GM18907 (cell line): Measurements from ENCODE around the gene ZNF627.
"Not testable (repeated sequence)": the region's sequence is repeated elsewhere in the genome, so short reads cannot be mapped to it uniquely, and the experiment has no call there.

ENCODE experiments used
- ATAC-seq: cut with Tn5 transposase; IDR thresholded peaks from one replicate; pipeline ENCODE4 v1.9.1; 2021; ENCODE audit warnings: mild to moderate bottlenecking, moderate library complexity; ENCODE audit not compliant: unreplicated experiment

The ZNF627 gene

DNA sequence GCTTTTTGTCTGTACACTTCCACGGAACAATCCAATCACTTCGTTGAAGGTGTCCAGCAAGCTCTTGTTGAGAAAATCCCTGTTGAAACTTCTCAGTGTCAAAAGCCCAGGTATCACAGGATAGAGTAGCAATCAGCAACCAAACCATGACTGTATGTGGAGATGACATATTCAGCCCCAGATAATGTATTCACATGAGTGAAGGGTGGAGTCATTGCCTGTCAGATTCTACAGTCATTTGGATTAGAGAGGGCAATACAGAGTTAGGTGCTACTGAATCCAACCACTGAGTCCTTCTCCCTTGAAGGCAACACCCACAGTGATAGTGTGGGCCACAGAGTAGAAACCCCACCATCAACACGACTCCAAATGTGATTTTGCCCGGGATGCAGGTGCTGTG, 23.3 kb downstream of the ZNF627 start:
- no peak for ATAC-seq

DNA sequence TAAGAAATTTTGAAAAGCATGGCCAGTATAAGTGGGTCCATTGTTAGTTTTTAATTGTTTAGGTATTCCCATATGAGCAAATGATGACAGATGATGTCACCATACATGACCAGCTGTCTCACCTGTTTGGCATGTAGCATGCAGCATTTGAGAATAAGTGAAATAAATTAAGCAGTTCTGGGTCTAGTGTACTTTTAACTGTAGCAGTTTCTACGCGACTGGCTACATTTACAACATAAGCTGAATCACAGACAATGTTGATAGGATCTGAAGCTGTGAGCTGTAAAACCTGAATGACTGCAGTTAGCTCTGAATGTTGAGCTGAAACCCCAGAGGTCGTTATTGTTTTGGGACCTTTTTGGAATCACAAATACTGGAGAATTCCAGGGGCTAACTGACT, 25.1 kb downstream of the ZNF627 start:
- ATAC-seq: not testable (repeated sequence)

DNA sequence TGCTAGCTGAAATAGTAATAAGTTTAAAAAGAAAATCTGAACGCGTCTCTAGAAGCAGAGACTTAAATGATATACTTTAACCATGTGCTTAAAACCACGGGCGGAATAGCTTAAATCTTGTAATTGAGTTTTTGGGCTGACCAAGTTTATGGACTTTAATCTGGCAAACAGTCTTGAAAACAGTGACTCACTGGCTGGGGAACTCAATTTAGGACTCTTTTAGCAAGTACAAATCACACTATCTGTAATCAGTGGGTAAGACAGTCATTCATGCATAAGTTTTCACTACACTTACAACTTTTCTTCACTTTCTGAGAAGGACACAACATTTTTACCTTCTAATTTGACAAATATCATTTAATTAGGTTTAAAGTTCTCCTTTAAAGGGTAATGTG, 26.8 kb downstream of the ZNF627 start:
- ATAC-seq: no peak

DNA sequence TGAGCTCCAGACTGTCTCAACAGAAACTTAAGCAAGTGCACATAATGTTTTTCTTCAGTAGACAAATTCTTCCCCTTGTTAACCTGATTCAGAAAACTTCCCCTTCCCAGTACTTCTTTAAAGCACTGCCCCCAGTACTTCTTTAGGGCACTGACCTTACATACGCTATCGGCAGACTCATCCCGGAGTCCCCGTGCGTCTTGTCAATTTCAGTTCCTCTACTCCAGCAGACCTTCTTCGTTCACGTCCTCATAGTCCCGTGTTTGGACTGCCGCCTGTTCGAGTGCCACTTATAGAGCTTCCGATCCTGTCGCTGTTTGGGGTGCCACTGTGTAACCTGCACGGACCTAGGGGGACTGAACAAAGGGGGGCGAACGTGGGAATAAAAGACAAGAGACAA, 29.0 kb downstream of the ZNF627 start:
- no peak for ATAC-seq

DNA sequence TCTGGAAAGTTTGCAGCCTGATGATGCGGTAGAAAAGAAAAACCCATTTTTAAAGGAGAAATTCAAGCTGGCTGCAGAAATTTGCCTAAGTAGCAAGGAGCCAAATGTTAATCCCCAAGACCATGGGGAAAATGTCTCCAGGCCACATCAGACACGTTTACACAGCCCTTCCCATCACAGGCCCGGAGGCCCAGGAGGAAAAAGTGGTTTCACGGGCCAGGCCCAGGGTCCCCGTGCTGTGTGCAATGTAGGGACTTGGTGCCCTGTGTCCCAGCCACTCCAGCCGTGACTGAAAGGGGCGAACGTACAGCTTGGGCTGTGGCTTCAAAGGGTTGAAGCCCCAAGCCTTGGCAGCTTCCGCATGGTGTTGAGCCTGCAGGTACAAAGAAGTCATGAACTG, 35.9 kb downstream of the ZNF627 start:
- no peak for ATAC-seq

DNA sequence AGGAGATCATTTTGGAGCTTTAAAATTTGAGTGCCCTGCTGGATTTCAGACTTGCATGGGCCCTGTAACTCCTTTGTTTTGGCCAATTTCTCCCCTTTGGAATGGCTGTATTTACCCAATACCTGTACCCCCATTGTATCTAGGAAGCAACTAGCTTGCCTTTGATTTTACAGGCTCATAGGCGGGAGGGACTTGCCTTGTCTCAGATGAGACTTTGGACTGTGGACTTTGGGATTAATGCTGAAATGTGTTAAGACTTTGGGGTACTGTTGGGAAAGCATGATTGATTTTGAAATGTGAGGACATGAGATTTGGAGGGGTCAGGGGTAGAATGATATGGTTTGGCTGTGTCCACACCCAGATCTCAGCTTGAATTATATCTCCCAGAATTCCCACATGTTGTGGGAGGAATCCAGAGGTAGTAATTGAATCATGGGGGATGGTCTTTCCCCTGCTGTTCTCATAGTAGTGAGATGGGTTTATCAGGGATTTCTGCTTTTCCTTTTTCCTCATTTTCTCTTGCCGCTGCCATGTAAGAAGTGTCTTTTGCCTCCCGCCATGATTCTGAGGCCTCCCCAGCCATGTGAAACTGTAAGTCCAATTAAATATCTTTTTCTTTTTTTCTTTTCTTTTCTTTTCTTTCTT, 36.9 kb downstream of the ZNF627 start:
- not testable (repeated sequence) for ATAC-seq

DNA sequence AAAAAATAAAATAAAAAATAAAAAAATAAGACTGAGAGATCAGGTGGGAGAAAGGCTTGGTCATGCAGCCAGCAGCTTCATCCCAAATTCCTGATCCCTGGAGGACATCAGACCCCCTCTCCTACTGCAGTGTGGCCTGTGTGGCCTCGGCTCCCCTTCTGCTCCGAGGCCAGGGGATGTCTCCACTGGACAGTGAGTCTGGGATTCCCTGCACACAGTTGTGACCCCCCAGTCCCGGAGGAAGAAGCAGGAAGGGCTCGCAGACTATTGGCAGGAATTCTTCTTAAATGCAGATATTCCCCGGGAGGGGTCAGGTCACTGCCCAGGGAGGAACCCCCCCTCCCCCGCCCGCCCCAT, 41.9 kb downstream of the ZNF627 start:
- no peak for ATAC-seq

DNA sequence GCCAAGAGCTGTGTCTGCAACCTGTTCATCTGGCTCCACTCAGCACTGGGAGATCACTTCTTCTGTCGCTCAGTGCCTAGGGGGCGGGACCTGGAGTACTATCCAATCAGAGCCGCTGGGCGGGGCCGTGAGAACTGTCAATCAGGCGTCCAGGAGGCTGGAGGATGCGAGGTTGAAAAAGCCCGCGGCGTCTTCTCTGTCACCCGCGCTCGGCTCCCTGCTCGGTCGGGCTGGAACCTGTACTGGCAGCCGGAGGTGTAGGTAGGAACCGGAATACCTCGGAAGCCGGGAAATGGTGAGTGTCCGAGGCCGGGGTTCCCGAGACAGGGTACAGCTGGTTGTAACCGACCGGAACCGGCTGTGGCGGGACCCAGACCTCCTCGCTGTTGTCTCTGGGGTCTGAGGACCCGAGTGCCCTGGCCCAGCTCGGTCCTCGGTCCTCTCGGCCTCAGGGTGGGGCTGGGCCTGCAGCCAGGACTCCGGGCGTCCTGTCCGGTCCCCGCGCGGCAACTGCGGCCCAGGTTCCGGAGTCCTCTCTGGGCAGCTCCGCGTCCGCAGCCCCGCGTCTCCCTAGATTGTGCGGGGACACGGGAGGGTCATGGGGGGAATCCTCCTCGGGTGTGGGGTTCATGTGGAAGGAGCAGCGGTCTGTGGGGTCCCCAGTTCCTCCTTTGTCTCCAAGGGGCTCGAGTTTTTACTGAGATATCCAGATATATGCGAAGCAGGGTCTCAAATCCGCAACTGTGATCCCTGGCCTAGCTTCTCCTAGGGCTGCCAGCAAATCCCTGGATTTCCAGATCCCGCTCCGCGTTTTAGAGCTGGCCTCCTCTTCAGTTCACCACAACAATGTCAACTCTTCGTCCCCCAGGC, 42.6 kb downstream of the ZNF627 start:
- peak; percentile 93 for ATAC-seq

DNA sequence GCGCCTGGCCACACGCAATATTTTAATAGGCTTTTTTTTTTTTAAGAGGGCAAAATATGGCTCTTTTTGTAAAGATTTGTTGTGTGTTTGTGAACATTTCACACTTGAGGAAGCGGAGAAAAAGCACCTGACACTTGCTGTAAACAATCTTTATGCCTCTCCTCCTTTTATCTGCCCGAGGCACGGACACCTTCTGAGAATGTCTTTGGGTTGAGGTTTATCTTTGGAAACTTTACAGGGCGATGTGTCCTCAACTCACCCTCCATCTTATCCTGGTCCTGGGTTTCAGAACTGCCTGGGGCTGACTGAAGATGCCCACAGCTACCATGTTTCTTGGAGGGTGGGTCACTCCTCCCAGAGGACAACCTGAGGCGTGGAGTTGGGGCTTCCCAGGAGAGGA, 44.0 kb downstream of the ZNF627 start:
- ATAC-seq: no peak

DNA sequence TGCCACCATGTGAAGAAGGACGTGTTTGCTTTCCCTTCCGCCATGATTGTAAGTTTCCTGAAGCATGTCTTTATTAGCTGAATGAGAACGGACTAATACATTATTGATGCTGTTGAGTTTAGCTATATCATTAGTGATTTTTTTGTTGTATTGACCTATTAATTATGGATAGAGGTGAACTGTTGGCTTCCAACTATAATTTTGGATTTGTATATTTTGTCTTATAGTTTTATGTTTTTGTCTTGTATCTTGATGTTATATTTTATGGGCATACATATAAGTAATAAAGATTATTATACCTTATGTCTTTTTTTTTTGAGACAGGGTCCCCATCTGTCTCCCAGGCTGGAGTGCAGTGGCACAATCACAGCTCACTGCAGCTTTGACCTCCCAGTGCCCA, 45.6 kb downstream of the ZNF627 start:
- no peak for ATAC-seq

DNA sequence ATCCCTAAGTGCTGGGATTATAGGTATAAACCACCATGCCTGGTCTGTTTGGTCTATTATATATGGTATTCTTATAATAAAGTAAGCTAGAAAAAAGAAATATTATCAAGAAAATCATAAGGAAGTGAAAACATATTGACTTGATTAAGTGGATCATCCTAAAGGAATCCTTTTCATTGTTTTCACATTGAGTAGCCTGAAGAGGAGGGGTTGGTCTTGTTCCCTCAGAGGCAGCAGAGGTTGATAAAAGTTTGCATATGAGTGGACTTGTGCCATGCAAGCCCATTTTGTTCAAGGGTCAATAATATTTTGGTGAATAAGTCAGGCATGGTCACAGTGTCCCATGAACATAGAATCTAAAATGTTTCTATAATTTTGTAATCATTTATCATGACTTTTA, 52.7 kb downstream of the ZNF627 start:
- ATAC-seq: no peak

DNA sequence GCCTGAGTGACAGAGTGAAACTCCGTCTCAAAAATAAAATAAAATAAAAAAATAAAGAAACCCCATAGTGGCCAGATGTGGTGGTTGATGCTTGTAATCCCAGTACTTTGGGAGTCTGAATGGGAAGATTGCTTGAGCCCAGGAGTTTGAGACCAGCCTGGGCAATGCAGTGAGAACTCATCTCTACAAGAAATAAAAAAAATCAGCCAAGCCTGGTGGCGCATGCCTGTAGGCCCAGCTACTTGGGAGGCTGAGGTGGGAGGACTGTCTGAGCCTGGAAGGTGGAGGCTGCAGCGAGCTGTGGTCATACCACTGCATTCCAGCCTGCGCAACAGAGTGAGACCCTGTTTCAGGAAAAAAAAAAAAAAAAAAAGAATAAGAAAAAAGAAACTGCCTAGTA, 53.8 kb downstream of the ZNF627 start:
- no peak for ATAC-seq

DNA sequence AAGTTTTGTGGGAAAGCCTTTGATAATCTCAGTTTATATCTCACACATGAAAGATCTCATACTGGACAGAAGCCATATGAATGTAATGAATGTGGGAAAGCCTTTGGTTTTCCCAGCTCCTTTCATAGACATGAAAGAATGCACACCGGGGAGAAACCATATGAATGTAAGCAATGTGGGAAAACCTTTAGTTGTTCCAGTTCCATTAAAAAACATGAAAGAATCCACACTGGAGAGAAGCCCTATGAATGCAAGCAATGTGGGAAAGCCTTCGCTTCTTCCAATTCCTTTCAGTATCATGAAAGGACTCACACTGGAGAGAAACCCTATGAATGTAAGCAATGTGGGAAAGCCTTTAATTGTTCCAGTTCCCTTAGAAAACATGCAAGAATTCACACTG, 54.8 kb downstream of the ZNF627 start:
- no peak for ATAC-seq

DNA sequence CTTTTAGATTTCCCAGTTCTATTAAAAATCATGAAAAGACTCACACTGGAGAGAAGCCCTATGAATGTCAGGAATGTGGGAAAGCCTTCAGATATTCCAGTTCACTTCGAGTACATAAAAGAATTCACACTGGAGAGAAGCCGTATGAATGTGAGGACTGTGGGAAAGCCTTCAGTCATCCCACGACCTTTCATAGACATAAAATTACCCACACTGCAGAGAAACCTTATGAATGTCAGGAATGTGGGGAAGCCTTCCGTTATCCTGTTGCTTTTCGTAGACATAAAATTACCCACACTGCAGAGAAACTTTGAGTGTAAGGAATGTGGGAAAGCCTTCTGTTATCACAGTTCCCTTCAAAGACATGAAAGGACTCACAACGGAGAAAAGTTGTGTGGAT, 55.2 kb downstream of the ZNF627 start:
- no peak for ATAC-seq

DNA sequence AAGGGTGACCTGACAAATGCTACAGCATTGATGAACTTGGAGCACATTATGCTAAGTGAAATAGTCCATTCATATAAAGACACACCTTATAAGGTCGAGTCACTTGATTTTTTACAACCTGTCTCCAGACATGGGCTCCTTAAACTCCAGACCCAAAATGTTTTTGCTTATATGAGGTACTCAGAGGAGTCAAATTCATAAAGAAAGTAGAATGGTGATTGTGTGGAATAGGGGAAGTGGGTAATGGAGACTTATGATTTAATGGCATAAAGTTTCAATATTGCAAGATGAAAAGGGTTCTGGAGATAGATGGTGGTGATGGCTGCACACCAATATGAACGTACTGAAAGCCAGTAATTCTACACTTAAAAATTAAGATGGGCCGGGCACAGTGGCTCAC, 59.3 kb downstream of the ZNF627 start:
- ATAC-seq: no peak

DNA sequence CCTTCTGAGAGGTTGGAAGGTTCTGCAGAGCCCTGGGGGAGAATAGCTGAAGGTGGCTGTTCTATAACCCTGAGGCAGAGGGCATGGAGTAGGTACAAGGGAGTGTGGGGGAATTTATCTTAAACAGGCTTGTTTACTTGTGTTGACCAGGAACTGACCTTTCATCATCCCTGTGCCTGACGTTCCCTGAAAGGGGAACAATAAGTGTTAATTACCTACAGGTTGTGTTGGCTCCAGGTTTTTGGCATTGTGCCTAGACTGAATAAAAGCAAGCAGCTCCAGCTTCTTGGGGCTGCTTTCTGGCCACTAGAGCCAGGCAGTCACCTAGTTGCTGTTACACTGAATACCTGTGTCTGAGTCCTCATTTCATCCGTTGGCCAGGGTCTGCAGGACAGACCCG, 60.0 kb downstream of the ZNF627 start:
- ATAC-seq: no peak

DNA sequence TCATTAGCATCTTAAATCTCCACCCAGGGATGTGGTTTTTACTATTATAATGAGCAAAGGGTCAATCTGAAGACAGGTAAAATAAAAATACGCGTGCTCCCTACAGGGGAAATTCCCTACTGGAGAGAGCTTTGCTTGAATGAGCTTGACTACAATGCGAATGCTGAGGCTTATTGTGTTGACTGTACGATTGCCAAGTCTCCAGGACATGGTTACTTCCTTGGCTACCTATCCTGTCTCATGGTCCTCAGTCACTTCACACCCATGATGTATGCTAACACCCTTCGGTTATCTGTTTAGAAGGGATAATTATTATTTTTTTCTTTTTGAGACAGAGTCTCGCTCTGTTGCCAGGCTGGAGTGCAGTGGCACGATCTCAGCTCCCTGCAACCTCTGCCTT, 61.7 kb downstream of the ZNF627 start:
- no peak for ATAC-seq

DNA sequence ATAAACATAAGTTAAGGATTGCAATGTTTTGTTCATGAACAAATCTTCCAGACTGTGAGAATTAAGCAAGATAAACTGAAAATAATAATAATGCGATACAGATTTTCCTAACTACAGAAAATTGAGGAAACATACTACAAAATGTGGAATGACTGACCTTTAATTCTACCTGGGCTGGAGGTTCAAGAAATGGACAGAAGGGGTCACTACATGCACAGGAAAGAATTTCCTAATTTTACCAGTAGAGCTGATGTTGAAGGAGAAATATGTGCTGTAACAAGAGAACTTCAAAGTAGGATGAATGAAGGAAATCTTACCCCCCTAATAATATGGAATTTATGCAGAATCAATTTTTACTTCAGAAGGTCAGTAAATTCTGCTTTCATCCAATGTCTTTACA, 62.3 kb downstream of the ZNF627 start:
- no peak for ATAC-seq

DNA sequence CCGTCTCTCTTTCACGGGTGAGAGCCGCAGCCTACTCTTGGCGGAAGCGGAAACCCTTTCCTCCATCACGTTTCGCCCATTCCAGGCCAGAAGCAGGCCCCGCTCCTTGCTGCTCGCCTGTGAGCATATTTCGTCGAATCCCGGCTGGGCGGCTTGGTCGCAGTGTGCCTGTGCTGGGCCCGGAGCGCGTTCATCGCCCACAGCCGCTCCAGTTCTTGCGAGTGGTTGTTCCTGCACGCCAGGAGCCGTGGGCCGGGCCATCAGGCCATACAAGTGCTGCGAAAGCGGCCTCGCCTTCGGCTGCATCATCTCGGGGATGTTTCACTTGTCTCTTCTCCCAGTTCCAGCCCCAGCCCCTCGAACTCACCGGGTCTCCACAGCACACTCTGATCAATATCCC, 65.0 kb downstream of the ZNF627 start:
- ATAC-seq: no peak

DNA sequence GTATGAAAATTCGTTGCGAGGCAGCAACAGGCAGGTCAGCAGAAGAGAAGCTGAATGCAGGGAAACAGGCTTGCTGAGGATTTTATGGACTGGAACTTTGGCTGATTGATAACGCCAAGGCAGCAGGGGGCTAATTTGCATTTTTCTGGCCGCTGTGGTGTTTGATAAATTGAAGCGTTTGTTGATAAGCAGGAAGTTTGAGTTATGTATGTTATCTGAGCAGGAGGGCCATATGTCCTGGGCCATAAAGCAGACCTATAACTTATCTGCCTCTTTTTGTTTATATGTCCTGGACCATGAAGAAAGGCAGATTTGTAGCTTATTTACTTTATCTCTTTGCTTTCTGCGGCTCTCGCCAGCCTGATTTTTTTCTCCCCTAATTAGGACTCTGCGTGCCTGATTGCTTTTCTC, 65.9 kb downstream of the ZNF627 start:
- ATAC-seq: no peak
